Activated T-cell treated with anti-CD3 and anti-CD28 coated beads for 48 hours (primary cell): ENCODE measurements around the gene KYNU.
"Not testable (repeated sequence)": the region's sequence is repeated elsewhere in the genome, so short reads cannot be mapped to it uniquely, and the experiment has no call there.

Experiments
- DNase-seq: peaks from one replicate; pipeline ENCODE4 v3.0.0-alpha.2; 2020; ENCODE audit warnings: low read depth

The KYNU gene

DNA sequence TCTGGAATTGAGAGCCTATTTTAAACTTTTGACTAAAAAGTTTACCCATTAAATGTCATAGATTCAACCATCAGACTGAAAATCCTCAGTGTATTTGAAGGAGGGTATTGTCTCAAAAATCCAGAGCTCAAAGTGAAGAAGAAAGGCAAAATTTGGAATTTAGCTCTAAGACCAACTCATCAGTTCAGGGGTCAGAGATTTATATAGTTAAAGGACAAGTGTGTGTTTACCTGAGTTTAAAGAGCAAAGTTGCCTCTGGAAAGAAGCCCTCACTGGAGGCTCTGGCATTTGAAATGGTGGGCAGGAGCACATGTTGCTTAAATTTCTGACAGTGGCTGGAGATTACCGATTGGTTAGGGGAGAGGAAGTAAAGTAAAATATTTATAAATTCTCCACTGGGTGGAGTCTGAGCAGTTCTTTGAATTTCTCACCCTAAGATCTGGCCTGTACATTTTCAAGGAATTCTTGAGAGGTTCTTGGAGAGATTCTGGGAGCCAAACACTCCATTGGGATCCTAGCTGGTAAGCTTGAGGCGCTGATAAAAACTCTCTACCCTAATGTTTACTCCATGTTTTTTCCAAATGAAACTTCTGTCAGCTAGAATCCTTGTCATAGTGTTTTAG is at the start of gene KYNU:
KYNU (plus strand) TSS at position 449 of the 623 bp plus-strand sequence. CDS start 7,704 bp downstream, outside the sequence.
- DNase-seq = no peak

DNA sequence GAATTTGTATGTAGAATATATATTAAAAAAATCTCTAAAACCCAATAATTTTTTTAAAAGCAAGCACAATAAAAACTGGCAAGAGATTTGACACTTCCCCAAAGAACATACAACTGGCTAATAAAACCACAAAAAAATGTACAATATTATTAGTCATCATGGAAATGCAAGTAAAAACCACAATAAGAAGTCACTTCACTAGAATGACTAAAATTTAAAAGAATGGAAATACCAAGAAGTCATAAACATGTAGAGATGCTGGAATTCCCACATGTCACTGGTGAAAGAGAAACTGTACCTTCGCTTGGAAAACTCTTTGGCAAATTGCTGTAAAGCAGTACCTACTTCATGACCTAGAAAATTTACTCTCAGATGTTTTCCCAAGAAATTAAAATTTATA is 43.4 kb upstream of the KYNU start:
- DNase-seq = no peak

DNA sequence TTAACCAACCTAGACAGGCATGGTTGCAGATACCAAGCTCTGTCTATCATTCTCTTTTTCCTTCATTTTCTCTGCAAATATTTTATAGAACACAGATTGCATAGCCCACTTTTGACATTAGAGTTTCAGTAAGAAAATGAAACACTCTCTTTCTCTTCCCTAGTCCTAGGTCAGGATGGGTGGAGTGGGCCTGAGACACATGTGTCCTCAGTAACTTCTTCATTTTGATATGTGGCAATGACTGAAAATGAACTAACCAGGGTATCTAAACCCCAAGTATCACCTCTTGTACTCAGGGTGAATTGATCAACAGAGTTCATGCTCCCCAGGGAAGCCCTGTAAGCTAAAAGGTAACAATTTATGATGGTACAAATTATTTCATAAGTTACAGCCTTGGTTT is 37.0 kb upstream of the KYNU start:
- no peak for DNase-seq

DNA sequence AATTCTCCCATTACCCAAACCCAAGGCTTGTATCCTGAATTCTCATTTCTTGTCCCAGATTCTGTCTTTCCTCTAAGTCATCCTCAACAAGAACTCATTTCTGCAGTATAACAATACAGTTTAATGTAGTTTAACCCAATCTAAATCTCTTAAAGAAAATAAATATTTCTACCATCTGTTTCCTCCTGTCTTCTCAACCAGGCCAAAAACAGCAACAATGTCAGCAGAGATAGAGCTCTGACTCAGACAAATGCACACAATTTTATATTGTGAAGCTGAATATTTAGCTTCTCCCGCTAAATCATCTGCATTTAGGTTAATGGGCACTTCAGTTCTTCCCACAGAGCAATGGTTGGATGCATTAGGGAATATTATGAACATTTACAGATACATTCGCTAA is 35.7 kb upstream of the KYNU start:
- no peak for DNase-seq

DNA sequence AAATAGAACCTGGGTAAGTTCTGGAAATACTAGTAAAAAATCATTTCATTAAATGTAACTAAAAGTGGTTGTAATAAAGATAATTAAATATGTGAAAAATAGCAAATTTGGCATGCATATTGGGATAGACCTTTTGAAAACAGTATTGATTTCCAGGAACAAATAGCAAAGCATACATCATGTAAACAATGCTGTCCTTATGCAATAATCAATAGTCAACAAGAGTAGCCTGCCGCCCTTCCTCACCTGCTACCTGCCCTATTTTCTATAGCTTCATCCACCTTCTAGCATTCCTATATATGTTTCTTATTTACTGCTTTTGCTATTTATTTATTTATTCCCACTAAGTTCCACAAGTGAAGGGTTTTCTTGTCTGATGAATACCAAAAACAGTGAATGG is 35.1 kb upstream of the KYNU start:
- no peak for DNase-seq

DNA sequence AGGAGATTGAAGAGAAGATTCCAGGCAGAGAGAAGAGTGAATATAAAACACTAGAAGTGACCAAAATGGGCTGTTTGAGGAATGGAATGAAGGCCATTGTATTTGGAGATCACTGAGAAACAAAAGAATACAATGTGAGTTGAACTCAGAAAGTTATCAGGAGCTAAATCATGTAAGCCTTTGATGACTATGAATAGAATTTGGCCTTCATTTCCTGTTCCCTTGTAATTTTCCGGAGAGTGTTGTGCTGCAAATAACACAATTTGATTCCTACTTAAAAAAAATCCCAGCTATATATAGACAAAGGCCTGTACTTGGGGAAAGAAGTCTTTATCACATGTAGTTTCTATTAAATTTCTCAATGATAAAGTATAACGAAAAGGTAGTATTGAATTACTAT is 33.7 kb upstream of the KYNU start:
- DNase-seq = no peak

DNA sequence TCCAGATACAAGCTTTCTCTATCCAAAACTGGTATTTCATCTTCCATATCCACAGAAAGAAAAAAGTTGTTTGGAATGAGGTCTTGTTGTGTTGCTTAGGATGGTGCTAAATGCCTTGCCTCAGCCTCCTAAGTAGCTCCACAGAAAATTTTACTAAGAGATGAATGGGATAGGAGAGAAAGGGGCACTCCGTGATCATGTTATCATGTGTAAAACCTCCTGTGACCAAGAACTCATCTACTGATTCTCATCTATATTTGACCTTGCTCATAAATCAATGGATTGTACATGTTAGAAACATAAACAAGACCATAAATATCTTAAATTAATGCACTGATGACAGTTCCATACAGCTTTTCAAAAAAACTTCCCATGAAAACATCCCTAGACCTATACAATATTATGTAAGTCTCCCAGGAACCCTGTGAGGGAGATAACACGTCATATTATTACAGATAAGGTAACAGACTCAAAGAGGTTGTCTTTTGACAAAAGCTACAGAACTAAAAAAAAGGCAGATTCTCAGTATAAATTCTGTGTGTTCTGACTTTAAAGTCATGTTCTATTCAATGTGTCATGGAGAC is 29.3 kb upstream of the KYNU start:
- no peak for DNase-seq

DNA sequence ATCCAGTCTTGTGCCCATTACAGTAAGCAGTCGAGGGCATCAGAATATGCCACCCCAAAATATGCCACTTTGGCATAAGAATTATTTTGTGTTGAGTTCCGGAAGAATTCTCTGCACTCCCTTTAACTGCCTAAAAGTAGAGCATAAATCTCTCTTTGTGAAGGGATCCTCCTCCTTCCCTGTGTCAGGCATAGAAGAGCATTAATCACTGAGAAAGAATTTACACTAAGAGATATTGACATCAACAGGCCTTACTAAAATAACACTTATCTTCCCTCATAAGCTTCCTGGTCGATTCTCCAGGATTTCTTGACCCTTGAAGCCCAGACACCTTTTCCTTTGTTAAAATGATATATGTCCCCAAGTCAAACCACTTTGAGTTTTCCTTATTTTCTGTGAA is 27.6 kb upstream of the KYNU start:
- no peak for DNase-seq

DNA sequence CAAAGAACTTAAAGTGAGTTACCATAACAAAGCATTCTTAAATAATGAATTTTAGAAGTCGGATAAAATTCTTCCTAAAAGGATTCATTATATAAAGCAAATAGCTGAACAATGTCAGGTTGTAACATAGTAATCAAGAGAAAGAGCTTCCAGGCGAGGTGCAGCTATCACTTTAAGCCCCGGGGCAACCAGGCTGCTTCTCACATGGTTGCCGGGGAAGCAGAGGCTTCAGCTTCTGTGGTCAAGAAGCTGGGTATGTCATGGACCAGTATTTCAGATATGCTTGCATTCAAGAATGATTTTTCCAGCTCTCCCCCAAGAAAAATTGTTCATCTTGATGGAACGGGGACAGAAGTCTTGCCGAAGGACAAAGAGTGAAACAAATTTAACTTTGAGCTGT is 23.6 kb upstream of the KYNU start:
- DNase-seq = no peak

DNA sequence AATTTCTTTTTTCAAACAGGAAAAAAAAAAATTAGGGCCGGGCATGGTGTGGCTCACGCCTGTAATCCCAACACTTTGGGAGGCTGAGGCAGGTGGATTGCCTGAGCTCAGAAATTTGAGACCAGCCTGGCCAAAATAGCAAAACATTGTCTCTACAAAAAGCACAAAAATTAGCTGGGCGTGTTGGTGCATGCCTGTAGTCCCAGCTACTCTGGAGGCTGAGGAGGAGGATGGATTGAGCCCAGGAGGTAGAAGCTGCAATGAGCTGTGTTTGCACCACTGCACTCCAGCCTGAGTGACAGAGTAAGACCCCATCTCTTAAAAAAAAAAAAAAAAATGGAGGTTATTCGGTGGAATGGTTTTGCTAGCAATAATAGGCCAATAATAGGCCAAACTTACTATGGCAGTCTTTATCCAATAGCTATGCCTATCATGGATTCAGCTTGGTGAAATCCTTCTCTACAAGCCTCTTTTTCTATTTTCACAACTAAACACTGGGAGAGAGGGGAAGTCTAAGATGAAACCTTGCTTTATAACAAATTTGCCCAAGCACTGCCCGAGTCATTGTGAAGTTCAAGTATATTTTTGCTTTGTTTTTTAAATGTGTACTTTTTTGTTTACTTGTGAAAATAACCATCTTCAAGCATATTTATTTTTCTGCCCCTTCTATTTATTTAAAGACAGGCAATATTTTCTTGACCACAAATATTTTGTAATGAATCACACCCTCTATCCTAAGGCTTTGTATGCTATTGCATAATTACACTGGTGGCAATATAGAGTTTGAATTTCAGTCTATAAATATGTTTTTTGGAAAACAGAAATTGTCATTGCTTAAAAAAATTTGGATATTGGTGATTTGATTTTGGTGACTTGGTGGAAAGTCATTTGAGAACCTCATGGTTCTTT is 20.0 kb upstream of the KYNU start:
- no peak for DNase-seq

DNA sequence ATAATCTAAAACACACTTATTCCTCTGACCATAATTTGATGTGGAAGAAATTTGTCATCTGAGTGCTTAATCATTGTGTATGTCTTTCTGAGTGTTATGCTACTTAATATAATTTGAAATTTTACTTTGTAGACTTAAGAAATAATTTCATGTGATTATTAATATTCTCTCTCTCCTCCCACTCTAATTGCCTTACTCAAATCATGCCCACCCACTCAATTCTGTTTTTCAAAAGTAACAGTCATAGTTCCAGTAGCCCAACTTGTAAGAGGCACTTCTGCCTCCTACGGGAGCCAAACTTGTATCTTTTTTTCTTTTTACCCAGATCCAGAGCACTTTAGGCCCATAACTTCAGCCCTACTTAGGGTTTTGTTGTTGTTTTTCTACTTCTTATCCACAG is 18.5 kb upstream of the KYNU start:
- no peak for DNase-seq

DNA sequence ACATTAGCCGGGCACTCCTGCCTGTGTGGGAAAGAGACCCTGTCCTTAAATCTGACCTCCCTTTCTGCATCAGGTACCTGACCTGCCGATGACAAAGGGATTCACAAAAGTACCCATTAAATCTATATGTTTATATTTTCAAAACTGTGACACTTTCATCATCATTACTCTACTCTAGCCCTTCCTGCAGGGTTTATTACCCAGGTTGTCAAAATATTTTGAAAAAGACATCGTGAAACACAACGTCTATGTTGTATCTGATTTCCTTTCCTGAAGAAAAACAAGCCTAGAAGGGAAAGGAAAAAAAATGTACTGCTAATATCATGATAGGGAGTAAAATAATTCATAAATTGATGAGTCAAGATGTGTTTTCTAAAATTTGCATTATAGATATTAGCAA is 15.2 kb upstream of the KYNU start:
- no peak for DNase-seq

DNA sequence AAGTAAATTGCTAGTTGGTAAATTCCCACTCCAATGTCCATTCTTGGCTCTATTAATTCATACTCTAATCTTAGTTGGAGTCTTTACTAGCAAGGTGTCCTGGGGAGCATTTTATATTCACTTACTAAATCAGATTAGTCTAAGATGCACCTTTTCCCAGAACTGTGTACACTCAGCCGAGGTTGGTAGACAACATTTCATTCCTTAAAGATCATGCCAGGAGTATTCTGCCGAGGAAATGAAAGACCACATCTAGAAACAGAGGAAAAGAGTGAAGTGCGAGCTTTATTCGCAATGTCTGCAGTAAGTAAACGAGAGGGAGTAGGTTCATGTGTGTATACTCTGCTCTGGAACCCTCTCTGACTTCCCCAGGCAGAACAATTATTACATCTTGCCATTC is 14.6 kb upstream of the KYNU start:
- DNase-seq = no peak

DNA sequence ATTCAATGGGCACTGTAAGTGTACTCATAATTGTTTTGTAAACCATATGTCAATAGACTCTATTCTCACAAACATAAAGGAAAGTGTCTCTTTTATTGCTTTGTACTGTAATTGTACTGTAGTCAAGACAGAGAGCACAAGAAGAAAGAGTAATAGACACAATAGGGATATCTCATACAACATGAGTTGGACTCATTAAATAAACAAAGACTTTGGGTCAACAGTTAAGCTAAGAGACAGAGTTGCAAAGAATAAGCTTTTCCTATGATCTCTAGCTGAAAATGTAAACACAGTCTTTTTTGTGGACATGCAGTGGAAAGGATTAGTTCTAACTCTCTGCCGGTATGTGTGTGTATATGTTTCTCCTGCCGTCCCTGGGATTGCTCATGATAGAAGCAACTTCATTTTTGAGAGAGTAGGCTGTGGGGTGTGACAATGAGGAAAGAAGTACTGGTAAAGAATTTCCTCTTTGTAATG is 13.9 kb upstream of the KYNU start:
- no peak for DNase-seq

DNA sequence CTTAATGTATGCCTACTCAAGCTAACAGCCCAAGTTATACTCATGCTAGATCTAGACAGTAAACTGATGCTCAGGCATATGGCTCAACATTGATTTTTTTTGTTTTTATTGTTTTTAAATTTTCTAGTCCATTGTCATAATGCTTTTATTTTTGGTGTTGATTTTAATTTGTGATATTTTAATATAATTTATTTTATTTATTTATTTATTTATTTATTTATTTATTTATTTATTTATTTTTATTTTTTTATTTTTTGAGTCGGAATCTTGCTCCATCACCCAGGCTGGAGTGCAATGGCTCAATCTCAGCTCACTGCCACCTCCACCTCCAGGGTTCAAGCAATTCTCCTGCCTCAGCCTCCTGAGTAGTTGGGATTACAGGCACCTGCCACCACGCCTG is 12.9 kb upstream of the KYNU start:
- not testable (repeated sequence) for DNase-seq

DNA sequence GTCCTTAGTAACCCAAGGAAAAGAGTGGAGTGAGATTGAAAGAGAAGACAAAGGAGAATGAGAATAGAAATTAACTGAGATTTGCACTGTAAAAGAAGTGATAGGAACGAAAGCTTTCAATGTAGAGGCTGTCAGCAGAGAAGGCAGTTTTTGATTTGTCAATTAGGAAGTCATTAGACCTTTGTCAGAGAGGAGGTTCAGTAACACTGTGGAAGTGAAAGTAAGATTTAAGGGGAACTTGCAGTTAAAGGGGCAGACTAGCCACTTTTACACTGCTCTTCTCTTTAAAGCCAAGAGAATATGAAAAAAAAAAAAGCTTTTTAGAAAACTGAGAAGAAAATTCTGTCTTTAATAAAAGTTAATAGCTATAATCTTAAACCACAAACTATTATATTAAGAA is 11.5 kb upstream of the KYNU start:
- DNase-seq = no peak

DNA sequence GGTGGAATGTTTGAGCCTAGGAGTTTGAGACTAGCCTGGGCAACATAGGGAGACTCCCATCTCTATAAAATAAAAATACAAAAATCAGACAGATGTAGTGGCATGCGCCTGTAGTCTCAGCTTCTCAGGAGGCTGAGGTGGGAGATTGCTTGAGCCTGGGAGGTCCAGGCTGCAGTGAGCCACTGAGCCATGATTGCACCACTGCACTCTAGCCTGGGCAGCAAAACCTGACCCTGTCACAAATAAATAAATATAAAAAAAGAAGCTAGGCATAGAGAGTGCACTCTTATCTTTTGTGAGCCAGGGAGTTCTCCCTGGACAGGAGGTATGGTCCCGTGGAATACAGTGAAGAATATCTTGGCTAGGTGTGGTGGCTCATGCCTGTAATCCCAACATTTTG is 11.0 kb upstream of the KYNU start:
- no peak for DNase-seq

DNA sequence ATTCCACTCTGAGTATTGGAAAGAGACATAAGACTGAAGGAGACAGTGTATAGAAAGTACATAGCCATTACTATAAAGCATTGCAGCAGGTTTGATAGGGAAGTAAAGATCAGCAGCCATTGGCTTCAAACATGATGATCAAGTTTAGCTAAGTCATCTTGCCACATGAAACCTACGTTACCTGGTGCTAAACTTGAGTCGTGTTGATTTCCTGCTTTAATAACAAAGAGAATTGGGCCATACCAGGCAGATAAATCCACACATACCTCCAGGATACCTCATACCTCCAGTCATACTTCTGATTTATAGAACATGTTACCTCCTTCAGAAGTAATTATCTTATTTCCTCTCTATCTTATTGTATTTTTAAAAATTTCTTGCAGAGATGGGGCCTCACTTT is 10.3 kb upstream of the KYNU start:
- no peak for DNase-seq

DNA sequence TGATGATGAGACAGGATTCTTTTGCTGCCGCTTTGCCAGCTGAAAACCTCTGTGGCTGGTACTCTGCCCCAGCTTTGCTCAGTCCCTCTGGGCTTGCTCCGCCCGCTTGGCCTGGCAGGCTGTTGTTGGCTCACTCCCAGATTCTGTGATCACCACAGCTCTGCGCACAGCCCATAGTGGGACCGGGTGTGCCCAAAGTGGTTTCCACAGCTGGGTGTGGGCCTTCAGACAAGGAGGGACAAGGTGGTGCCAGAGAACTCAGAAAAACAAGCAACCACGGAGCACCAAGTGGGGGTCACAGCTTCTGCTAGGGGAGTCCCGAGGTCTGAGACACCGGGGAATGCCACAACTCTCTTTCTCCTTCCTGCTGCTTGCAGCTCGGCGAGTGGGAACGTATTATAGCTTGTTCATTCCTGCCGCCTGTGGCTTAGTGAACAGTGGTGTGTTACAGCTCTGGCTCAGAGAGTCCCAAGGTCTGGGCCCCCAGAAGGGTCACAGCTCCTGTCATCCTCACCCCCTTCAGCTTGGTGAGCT is 9.2 kb upstream of the KYNU start:
- DNase-seq = no peak

DNA sequence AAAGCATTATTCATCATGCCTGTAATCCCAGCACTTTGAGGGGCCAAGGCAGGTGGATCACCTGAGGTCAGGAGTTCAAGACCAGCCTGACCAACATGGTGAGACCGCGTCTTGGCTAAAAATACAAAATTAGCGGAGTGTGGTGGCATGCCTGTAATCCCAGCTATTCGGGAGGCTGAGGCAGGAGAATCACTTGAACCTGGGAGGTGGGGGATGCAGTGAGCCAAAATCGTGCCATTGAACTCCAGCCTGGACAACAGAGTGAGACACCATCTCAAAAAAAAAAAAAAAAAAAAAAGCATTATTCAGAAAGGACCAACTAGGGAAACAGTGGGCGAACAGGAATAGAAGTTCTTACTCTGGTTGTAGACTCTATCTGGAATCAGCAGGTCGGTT is 8.4 kb upstream of the KYNU start:
- DNase-seq = not testable (repeated sequence)

DNA sequence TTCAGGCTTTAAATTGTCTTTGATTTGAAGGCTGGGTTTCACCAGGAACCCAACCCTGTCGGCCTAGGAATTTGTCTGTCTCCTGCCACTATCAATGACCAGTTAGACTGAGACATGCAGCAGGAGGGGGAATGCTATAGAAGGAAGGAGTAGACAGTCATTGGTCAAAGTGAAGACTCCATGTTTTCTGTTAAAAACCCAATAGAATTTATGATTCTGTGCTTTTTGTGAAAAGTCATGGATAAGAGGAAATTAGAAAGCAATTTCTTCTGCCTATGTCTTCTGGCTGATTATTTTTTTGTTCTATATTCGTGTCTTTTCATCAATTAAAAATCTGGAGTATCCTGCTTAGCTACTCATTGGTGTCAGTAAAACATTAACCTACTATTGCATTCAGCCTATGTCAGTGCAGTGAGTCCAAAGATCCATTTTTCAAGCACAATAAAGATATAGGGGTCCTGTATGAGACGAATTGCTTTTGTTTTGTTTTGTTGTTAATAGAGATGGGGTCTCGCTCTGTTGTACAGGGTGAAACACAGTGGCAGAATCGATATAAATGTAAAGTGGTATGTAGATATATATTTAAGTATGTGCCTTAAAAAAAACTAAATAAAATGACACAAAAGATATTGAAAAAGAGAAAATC is 7.9 kb upstream of the KYNU start:
- DNase-seq = no peak

DNA sequence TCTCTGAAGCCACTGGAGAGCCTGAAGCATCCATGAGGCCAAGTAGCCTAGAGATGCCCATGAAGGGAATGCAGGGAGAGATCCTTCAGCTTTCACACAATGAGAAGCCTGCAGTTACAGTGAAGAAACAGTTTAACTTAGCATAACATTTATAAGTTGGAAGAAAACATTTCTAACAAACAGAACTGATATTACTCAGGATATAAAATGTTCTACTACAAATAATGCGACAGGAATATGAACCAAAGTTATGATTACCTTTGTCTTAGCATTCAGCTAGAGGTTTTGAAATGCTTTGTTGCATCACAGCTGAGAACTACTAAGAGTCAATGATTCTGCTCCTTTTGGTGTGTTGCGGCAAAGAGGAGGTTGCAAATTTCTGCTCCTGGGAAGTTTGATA is 6.9 kb upstream of the KYNU start:
- no peak for DNase-seq
